GM21723 (cell line): ENCODE data around the gene C10orf90.

ENCODE experiments used
- ATAC-seq: cut with Tn5 transposase; IDR thresholded peaks from one replicate; pipeline ENCODE4 v1.9.1; 2021; ENCODE audit warnings: mild to moderate bottlenecking, moderate library complexity; ENCODE audit not compliant: unreplicated experiment

Gene C10orf90

GRCh38 chr10:126586128-126586527 lies 84.4 kb downstream of the C10orf90 start:
- ATAC-seq, result no peak

GRCh38 chr10:126585249-126586017 lies 85.1 kb downstream of the C10orf90 start:
- no peak for ATAC-seq

GRCh38 chr10:126584836-126585235 lies 85.7 kb downstream of the C10orf90 start:
- no peak for ATAC-seq

- ATAC-seq, result no peak
Measured at GRCh38 chr10:126583552-126584200, 86.8 kb downstream of the C10orf90 start.

GRCh38 chr10:126581648-126582046 lies 88.8 kb downstream of the C10orf90 start:
- no peak for ATAC-seq

- no peak for ATAC-seq
Measured at GRCh38 chr10:126580873-126581647, 89.4 kb downstream of the C10orf90 start.

- ATAC-seq, result no peak
Measured at GRCh38 chr10:126576336-126576735, 94.2 kb downstream of the C10orf90 start.

GRCh38 chr10:126570621-126571602 lies 99.6 kb downstream of the C10orf90 start:
- ATAC-seq, result no peak

GRCh38 chr10:126570245-126570570 lies 100.3 kb downstream of the C10orf90 start:
- ATAC-seq, result no peak

GRCh38 chr10:126569513-126570244 lies 100.8 kb downstream of the C10orf90 start:
- no peak for ATAC-seq

- no peak for ATAC-seq
Measured at GRCh38 chr10:126568809-126569385, 101.6 kb downstream of the C10orf90 start.

- no peak for ATAC-seq
Measured at GRCh38 chr10:126565871-126566270, 104.6 kb downstream of the C10orf90 start.

- no peak for ATAC-seq
Measured at GRCh38 chr10:126565441-126565840, 105.1 kb downstream of the C10orf90 start.

GRCh38 chr10:126564326-126564888 lies 106.1 kb downstream of the C10orf90 start:
- ATAC-seq, result no peak

- ATAC-seq, result no peak
Measured at GRCh38 chr10:126563361-126563760, 107.1 kb downstream of the C10orf90 start.

GRCh38 chr10:126561921-126562680 lies 108.4 kb downstream of the C10orf90 start:
- ATAC-seq, result no peak

- ATAC-seq, result no peak
Measured at GRCh38 chr10:126561294-126561920, 109.1 kb downstream of the C10orf90 start.

GRCh38 chr10:126558881-126559280 lies 111.6 kb downstream of the C10orf90 start:
- ATAC-seq, result no peak
